H1 (cell line): Measurements from ENCODE around the gene UBAC1.

Source experiments
- ATF2 ChIP-seq: IDR thresholded peaks from 2 replicates; pipeline ENCODE4 v1.6.1; 2012; ENCODE audit warnings: low read length, inconsistent platforms
- CBX8 ChIP-seq: fragments of 300-800, 300-1000 bp; sonication (generic); IDR thresholded peaks from 2 replicates; pipeline ENCODE4 v1.7.1; 2016; ENCODE audit warnings: low read depth, low read length, borderline replicate concordance
- CHD2 ChIP-seq: IDR thresholded peaks from 2 replicates; pipeline ENCODE4 v1.6.1; 2012; ENCODE audit warnings: low read length, improper control_type of control experiment
- CREB1 ChIP-seq: IDR thresholded peaks from 2 replicates; pipeline ENCODE4 v1.6.1; 2012; ENCODE audit warnings: inconsistent platforms
- CTCF ChIP-seq, 3 experiments: IDR thresholded peaks; 1 replicate in 2 of 3; 2 replicates in 1 of 3; pipeline versions ENCODE4 v1.5.1 to v1.6.1; 2011; ENCODE audit warnings: low read length in 3 of 3, mild to moderate bottlenecking in 3 of 3, inconsistent platforms in 2 of 3, low read depth in 1 of 3, moderate library complexity in 1 of 3; ENCODE audit not compliant: insufficient read depth in 1 of 3; ENCODE audit errors: control extremely low read depth in 1 of 3
- E2F6 ChIP-seq: IDR thresholded peaks from 2 replicates; pipeline ENCODE4 v1.6.1; 2012; ENCODE audit warnings: inconsistent platforms
- EZH2 ChIP-seq: fragments of 200-600 bp; sonication (generic); IDR thresholded peaks from 2 replicates; pipeline ENCODE4 v1.7.1; 2012; ENCODE audit warnings: low read depth, mild to moderate bottlenecking, moderate library complexity, low read length, inconsistent platforms; ENCODE audit not compliant: severe bottlenecking
- GTF2F1 ChIP-seq: IDR thresholded peaks from 2 replicates; pipeline ENCODE4 v1.6.1; 2012; ENCODE audit warnings: low read depth, low read length, improper control_type of control experiment, borderline replicate concordance
- RAD21 ChIP-seq, 2 experiments: IDR thresholded peaks in 1 of 2; conservative IDR thresholded peaks in 1 of 2; 2 replicates each; pipeline ENCODE4 v1.6.1; 2011; ENCODE audit warnings: low read depth in 2 of 2, low read length in 2 of 2, improper control_type of control experiment in 1 of 2, inconsistent platforms in 1 of 2, mild to moderate bottlenecking in 1 of 2, moderate library complexity in 1 of 2
- SP2 ChIP-seq: IDR thresholded peaks from 2 replicates; pipeline ENCODE4 v1.6.1; 2012; ENCODE audit warnings: mild to moderate bottlenecking, low read length, inconsistent platforms
- TBP ChIP-seq: IDR thresholded peaks from 2 replicates; pipeline ENCODE4 v1.6.1; 2011; ENCODE audit warnings: low read depth, low read length, improper control_type of control experiment

GRCh38 chr9:135921749-135922310 lies 39.3 kb downstream of the UBAC1 start:
- TF ChIP-seq TBP: no peak
- no peak for TF ChIP-seq RAD21 (IDR thresholded peaks at IDR 0.05 in 1 of 2, conservative IDR thresholded peaks at IDR 0.05 in 1 of 2; ENCODE audit: low read depth in 2 of 2, low read length in 2 of 2)
- TF ChIP-seq CBX8: no peak
- no peak for TF ChIP-seq ATF2
- no peak for TF ChIP-seq CTCF (IDR thresholded peaks at IDR 0.05; ENCODE audit: control extremely low read depth in 1 of 3, insufficient read depth in 1 of 3, low read depth in 1 of 3, low read length in 3 of 3)
- TF ChIP-seq E2F6: no peak
- TF ChIP-seq SP2: no peak
- TF ChIP-seq EZH2: no peak
- no peak for TF ChIP-seq CHD2
- TF ChIP-seq GTF2F1: no peak
- TF ChIP-seq CREB1: no peak
